ENCODE measurements around the gene KCNIP1.

- TF ChIP-seq POLR2A (IDR thresholded peaks at IDR 0.05; ENCODE audit: low read length) (no peak), GATA1 (IDR thresholded peaks at IDR 0.05; ENCODE audit: low read depth, low read length) (no peak)
These were observed 243.5 kb downstream of the KCNIP1 start for GRCh38 chr5:170747357-170747756.

Measured in erythroblast (primary cell).